Nucleus accumbens (tissue), 56 donors: ENCODE measurements around the gene VSIG2.

Experiments used
- DNase-seq, 56 donors: peaks; one replicate each; lab custom pipeline; 2025; lab: John Stamatoyannopoulos, UW

Gene VSIG2

DNA sequence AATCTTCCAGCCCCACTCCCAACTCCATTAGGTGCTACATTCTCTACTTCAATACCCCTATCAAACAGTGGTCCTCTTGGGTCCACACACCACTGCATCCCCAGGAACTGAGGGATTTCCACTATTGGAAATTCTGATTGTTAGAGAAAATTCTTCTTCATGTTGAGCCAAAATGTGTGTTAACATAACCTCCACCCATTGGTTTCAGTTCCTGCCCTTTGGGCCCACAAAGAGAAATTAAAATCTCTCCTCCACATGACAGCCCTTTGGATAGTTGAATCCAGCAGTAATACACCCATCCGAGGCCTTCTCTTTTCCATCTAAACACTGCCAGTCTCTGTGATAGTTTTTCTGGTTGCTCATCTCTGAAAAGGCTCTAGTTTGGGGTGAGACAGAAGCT lies 2.1 kb downstream of the VSIG2 start:
- DNase-seq = no peak

DNA sequence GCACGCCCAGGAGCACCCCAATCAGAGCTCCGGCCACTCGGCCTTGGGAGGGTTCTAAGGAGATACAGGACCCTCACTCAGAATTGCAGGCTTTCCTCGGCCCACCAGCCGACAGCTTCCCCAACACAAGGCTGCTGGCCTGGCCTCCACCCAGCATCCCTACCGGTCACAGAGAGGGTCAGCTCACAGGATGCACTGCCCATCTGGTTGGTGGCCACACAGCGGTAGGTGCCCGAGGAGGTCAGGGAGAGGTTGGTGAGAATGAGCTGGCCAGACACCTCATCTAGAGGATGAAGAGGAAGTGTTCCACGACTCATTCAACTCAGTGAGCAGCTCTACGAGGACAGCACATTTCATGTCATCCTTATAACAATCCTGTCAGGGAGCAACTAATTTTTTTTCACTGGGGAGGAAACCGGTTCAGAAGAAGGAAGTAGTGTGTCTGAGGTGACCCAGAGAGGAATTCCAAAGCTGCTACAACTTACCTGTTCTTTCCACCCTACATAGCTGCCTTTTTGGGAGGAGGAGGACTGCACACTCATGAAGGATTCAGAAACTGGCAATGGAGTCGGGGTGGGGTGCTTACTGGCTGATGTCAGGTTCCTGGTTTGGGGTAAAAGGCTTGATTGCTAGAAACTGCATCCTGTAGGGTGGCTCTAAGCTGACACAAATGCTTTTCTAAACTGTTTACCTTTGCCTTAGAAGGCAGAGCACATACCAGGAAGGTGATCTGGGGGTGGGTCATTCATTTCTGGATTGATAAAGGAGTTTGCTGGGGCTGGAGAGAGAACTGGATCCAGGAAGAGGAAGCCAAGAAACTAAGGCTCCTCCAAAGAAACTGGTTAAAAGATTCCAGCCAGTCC lies 3.3 kb downstream of the VSIG2 start:
- no peak for DNase-seq

DNA sequence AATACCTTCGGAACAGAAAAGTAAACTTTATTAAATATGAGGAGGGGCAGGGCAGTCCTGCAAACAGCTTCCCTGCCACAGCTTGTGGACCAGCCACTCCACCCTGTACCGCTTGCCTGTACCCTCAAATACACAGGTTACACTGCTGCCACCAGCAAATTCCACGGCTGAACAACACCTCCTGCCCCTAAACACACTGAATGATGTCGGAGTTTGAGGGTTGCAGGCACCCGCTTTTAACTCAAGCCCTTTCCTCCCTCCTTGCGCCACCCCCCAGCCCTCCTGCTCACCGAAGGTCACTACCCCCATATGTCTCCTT lies 4.0 kb downstream of the VSIG2 start:
- DNase-seq = no peak

DNA sequence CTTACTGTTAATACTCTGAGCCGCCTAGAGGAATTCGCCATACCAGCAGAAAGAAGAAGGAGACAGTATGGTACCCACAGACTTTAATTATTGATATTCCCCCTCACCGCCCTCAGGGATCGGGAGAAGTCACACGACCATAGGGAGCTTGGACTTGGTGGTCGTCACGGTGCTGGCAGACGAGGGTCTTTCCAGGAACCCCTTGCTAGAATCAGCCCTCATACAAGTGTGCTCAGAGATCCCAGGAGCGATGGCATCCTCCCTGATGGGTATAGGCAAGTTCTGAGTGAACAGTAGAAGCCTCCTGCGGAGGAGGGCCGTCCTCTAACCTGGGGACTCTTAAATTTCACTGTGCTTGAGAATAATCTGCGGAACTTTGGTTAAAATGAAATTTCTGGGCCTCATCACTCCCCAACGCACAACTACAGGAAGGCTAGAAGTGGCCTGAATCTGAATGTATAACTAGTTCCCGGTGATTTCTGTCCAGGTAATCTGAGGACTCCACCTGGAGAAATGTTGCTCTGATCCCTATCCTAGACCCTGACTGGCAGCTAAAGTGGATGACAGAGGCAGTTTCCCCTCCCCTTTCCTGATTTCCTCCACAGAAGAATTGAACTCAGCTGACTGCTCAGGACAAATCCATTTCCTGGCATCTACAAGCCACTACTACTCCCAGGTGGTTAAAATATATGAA lies 4.5 kb downstream of the VSIG2 start:
- no peak for DNase-seq

DNA sequence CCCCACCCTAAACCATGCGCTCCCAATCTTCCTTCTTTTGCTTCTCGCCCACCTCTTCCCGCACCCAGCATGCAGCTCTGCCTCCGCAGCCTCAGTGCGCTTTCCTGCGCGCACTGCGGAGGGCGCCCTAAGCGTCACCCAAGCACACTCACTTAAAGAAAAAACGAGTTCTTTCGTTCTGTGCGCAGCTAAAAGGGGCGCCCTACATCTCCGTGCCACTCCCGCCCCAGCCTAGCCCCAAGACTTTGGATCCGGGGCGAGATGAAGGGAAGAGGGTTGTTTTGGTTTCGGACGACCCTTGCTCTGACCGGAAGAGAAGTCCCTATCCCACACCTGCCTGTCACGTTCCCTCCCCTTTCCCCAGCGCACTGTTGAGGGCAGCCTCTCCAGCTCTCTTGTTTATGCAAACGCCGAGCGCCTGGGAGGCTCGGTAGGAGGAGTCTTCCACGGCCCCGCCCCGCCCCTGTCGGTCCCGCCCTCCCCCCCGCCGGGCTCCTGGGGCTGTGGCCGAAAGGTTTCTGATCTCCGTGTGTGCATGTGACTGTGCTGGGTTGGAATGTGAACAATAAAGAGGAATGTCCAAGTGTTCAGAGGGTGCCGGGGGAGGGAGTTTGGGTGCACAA lies 5.3 kb downstream of the VSIG2 start:
- DNase-seq = peak in 18 of 56 donors; percentile 17 to 67 (median 45)

DNA sequence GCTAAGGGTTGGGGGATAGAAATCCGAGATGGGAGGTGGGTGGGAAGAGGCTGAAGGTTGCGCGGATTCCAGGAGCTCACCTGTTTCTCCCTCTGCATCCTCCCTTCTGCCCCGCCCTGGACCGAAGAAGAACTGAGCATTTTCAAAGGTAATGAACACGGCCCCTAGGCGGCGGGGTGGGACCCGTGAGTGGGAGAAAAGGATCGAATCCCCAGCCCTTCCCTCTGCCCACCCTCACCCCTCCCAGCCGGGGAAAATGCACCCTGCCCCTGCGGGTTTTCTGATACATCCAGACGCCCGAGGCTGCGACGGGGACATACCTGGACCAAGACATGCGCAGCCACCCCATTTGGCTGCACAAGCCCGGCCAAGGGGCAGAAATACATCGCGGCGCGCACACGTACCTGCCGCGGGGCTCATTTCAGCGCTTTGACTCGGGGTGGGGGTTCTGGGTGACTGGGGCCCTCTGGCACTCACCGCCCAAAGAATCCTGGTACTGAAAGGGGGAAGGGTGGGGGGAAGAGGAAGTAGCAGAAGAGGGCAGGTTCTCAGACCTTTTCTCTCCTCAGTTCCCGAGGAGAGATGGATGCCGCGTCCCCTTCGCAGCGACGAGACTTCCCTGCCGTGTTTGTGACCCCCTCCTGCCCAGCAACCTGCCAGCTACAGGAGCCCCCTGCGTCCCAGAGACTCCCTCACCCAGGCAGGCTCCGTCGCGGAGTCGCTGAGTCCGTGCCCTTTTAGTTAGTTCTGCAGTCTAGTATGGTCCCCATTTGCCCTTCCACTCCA lies 6.0 kb downstream of the VSIG2 start:
- DNase-seq = peak in 5 of 56 donors; percentile 15 to 49 (median 22)

DNA sequence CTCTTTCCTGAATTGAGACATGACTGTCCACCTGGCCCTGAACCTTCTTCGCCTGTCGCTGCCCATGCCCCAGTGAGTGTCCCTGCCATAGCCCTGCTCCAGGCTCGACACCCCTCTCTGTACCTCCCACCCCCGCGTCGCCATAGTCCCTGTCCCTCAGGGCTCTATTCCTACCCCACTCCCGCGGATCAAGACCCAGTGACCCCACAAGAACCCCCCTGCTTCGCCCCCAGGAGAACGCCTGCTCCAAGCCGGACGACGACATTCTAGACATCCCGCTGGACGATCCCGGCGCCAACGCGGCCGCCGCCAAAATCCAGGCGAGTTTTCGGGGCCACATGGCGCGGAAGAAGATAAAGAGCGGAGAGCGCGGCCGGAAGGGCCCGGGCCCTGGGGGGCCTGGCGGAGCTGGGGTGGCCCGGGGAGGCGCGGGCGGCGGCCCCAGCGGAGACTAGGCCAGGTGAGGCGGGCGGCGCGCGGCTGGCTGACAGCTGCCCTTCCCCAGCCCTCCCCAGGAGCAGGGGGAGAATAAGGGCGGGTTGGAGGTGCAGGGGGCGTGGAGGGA lies 6.7 kb downstream of the VSIG2 start:
- no peak for DNase-seq

DNA sequence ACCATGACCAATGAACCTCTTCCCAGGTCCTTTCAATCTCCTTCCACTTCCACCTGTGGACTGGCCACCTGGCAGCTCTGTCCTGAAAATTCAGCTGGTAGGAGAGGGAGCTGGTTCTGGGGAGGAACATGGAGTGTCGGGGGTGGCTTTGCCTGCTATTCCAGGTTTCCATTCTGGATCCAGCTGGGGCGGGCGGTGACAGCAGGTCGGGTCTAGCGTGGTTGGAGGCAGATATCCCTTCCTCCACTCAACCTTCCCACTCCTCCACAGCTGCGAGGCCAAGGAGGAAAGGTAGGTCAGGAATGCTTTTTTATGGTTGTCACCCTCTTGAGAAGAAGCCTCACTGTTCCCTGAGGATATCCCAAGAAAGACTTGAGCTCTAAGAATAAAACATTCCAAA lies 9.0 kb downstream of the VSIG2 start:
- DNase-seq = no peak

DNA sequence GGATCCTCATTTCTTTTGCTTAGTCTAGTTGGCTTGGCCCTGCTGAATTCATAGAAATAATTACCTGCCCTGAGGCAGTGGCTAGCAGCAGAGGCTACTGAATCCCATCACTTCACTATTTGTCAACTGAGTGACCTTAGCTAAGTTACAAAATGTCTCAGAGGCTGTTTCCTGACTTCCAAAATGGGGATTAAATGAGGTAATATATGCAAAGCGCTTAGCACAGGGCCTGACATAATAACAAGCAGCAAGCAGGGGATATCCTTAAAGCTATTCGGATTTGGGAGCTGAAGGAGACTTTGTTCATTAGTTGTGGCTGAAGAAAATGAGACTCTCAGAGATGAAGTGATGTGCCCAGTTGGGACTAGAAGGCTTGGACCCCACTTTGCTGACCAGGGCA lies 9.5 kb downstream of the VSIG2 start:
- no peak for DNase-seq

DNA sequence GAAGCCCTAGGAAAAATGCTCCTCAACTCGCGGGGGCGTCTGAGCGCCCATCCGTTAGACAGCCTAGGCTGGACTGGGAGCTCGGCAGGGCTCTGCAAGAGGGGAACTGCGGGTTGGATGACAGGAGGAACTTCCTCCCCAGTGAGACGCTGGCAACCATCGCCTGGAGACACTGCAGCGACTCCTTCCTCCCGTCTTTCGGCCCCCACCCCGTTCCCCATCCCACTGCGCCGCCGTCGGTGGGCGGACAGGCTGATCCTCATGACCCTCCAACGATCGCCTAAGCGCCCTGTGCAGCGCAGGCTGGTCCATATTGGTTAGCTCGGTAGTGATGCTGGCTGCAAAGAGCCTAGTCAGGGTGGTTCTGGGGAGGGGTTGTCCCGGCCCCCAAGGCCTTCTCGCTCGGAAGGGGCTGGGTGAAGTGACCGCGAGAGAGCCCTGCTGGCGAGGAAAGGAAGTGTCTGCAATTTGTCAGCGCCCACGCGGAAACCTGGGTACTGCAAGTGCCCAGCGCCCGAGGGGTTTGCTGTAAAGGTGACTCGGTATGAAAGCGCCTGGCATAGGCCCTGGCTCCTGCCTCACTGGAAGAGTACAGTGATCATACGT lies 11.7 kb downstream of the VSIG2 start:
- DNase-seq = peak in 3 of 56 donors; percentile 27 to 65 (median 30)

DNA sequence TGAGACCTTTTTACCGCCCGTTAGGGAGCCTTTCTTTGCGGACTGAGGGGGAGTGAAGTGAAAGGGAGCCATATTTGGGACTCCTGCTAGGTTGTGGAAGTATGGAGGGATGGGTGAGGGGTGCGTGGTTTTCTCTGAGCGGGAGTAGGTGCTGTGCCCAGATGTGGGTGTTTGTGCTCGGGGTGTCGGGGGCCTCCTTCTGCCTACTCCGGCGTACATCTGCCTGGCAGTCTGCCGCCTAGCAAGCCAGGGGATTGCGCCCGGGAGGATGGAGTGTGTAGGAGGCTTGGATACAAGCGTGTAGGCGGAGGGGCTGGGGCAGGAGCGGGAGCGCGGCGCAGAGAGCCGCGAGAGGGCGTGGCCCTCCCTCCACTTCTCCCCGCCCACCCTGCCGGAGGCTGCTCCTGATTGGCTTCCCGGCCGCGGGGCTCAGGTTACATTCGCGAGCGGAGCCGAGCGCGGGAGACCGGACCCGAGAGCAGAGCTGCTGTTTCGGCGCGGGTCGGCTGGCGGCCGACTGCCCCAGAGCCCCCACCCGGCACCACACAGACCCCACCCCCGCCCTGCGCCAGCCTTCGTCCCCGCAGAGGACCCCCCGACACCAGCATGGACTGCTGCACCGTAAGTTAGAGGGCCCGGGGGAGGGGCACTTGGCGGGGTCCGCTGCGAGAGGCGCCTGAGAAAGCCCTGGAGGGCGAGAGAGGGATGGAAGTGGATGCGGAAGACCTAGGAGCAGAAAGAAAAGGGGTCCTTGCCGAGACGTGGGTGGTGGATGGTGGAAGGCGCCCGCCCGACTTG lies 12.4 kb downstream of the VSIG2 start, which contains the start of gene NRGN:
Gene NRGN (plus strand): TSS at position 464 of the 798 bp plus-strand sequence. CDS start 143 bp downstream, at position 607.
- DNase-seq = peak in 53 of 56 donors; percentile 5 to 91 (median 67)

DNA sequence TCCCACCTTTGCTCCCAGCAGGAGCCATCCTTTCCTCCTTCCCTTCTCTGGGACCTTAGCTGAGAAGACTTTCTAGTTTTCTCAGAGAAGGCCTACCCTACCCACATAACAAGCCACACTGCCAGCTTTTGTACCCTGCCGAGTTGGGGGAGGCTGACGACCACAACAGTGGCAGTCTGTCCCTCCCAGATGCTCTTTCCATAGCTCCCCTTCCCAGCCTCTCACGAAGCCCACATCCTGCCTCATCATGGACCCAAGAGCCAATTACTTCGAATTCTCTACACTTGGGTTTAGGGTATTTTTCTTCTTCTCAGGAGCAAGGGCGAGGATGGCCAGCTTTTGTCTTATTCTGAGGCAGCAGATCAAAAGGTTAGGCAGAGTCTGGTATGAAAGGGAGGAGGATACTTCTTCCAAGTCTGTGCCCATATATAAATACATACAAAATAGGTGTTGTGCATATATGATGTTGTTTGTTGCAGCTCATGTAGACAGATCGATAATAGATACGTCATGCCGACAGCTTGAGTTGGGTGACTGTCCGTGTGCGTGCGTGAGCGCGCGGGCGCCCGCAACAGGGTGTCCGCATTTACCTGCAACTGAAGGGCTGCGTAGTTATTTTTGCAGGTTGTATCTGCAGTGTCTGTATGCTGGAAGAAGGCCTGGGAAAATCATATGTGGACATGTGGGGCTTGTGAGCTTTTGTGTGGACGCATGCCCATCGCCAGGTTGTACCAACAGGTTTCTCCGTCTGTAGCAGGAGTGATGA lies 13.2 kb downstream of the VSIG2 start:
- DNase-seq = no peak

DNA sequence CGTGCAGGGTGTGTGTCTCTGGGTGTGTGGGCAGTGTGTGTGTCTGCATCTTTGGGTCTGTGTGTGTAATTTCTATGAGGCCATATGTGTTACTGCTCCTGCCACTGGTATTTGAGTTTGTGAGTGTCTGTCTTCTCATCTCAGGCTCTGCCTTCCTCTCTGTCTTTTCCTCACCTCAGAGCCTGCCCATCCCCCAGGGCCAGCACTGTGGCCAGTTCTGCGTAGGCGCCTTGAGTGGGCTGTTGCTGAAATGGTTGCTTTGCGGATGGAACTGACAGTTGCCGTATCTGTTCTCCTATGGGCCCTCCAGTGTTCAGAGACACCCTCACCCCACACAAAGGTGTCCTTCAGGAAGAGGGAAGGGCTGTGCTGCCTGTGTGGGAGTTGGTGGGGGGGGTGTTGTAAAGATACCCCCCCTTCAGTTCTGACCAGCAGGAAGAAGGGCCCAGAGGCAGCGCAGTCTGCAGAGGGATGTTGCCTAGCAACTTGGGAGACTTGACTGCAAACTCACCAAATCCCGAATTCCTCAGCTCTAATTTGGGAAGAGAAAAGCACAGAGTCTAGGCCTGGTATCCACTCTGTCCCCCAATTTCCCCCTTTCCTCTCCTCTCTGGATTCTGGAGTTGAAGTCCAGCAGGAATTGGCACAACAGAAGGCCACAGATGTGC lies 14.3 kb downstream of the VSIG2 start:
- DNase-seq = peak in 4 of 56 donors; percentile 7 to 29 (median 16)

DNA sequence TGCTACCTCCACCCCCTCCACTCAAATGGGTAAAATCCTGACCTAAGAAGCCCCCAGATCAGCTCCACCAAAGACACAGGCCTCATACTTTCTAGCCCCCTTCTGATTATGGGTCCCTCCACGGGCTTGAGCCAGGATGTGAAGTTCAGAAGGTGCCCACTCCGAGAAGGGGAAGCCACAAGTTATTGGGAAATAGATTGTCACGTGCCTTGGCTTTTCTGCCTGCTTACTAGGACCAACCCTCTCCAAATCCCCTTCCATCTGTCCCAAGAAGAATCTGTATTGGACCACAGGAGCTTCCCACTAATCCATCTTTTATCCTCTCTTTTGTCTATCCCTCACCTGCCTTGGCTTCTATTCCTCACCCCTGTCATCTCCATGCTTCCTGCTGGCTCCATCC lies 15.3 kb downstream of the VSIG2 start:
- no peak for DNase-seq

DNA sequence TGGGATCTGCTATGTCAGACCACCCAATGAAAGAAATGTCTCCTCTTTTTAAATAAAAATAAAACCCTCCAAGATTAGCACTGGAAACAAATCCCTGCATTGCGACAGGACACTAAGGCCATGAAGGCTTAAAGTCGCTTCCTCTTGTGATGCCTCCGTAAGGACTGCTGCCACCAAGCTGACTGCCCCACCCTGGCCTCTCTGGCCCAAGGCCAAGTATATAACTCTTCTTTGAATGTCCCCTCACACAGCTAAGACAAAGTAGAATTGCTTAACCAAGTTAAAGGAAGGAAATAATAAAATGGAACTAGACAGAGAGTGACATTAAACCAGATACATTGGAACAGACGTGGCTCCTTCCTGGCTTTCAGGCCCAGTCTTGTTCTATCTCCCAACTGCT lies 19.8 kb downstream of the VSIG2 start:
- DNase-seq = no peak

DNA sequence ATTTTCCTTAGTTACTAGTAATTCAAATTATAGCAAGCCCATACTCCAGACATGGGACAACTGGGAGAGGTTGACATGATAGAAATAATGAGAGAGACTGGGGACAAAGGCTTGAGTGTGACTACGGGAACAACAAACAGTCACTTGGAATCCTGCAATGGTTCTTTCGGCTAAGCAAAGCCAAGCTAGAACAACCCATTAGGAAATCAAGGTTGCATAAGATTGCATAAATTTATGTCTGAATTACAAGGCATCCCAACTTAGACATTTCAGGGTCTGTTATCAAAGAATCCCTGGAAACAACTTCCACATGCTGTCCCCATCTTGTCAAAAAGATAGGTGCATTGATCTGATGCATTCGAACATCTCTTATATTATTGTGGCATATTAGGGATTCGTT lies 22.5 kb downstream of the VSIG2 start:
- no peak for DNase-seq

DNA sequence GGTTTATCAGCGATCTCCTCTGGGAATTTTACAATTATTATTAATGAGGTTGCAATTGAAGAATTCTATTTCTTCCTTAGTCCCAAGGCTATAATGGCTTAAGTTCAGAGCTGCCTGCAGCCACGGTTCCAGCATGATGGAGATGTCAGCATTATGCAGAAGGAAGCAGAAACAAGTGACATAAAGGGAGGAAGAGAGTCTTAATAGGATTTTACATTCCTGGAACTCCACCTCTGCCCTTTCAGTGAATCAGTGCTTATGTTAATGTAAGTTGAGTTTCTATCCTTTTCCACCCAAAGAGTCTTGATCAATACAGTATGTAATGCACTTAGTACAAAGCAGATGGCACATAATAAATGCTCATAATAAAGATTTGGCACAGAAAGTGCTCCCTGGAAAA lies 23.9 kb downstream of the VSIG2 start:
- no peak for DNase-seq

DNA sequence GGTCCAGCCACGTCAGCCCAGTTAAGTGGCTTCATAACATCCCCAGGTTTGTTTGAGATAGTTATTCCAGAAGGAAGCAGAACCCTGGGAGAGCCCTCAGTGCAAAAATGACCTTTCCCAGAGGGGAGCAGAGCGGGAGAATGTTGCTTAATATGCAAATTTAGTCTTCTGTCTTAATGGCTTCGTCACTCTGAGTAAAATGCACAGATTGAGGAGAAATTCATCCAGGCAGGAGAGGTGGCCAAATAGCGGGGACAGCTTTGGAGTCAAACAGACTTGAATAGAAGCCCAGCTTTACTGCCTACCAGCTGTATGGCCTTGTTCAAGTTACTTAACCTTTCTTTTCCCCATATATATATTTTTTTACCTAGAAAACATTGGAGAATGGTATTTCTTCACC lies 24.6 kb downstream of the VSIG2 start:
- DNase-seq = no peak
